Measurements from ENCODE around the gene WNT2B. TPM values are rescaled to one million over a fixed set of nuclear protein-coding genes. Genes with fewer than 3 reads are reported as not detected.

WNT2B gene
- polyA plus RNA-seq, 1 experiment = 2.7 TPM

DNA sequence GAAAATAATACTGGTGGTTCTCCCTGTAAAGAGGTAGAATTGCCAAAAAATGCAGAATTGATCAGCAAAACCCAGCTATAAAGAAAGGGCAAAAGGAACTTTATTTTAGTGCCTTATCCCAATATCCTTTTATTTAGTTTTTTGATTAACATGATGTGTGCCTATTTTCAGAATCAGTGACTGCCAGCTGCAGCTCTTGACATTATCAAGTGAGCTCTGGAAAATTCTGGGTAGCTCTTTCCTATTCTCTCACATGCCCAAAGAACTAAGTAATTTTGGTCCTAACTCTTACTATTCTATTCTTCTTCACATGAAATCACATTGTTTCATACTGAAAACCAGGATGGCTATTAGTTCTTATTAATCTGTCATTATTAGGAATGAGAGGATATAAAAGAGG, 22.1 kb downstream of the WNT2B start:
- Histone ChIP-seq H3K4me3 (ENCODE audit: low read depth, low read length) (no peak overlapping the region), H3K27ac (ENCODE audit: low read depth, low read length) (no peak overlapping the region), H3K9me3 (ENCODE audit: control insufficient read depth, insufficient read depth, low read length) (no peaks in the 10 kb centered on the region), H3K27me3 (ENCODE audit: control insufficient read depth, insufficient read depth, low read length) (no peaks in the 10 kb centered on the region)
- ChIA-PET POLR2A (interaction anchor here (1.0 kb wide), 1 partner anchor 8 kb away, joined by 3 read pairs; no protein-coding TSS in a partner anchor), CTCF (interaction anchor here (0.8 to 4.3 kb wide), 3 partner anchors 11 to 140 kb away, joined by 3 to 29 read pairs (median 4); no protein-coding TSS in a partner anchor)
- no peak for DNase-seq (ENCODE audit: low read depth, low spot score)
- TF ChIP-seq, protein P1, sequence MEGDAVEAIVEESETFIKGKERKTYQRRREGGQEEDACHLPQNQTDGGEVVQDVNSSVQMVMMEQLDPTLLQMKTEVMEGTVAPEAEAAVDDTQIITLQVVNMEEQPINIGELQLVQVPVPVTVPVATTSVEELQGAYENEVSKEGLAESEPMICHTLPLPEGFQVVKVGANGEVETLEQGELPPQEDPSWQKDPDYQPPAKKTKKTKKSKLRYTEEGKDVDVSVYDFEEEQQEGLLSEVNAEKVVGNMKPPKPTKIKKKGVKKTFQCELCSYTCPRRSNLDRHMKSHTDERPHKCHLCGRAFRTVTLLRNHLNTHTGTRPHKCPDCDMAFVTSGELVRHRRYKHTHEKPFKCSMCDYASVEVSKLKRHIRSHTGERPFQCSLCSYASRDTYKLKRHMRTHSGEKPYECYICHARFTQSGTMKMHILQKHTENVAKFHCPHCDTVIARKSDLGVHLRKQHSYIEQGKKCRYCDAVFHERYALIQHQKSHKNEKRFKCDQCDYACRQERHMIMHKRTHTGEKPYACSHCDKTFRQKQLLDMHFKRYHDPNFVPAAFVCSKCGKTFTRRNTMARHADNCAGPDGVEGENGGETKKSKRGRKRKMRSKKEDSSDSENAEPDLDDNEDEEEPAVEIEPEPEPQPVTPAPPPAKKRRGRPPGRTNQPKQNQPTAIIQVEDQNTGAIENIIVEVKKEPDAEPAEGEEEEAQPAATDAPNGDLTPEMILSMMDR (IDR thresholded peaks at IDR 0.05; ENCODE audit: low read depth, low read length) = no peak

DNA sequence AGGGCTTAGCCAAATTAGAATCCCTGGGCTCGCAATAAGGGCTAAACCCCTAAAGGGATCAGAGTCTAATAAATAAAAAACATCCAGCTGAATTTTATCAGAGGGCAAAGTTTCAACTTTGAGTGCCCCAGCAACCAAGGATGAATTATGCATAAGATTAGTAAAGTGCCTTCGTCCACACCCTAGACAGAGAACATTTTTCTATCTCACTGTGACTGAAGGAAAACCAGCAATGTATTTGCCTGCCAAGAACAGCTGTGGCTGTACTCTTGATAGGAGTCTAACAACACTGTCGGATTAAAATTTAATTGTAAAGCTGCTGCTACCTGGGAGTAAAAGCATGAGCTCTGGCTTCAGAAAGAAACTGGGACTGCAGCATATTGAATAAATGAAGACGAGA, 23.3 kb downstream of the WNT2B start:
- H3K27me3 ChIP-seq (ENCODE audit: control insufficient read depth, insufficient read depth, low read length) = no peaks in the 10 kb centered on the region
- no peaks in the 10 kb centered on the region for H3K9me3 ChIP-seq (ENCODE audit: control insufficient read depth, insufficient read depth, low read length)
- DNase-seq (ENCODE audit: low read depth, low spot score) = no peak
- POLR2A ChIA-PET = interaction anchor here (0.9 to 1.7 kb wide), 3 partner anchors 9 to 173 kb away, joined by 3 to 8 read pairs (median 3); no protein-coding TSS in a partner anchor
- TF ChIP-seq, protein P1 (IDR thresholded peaks at IDR 0.05; ENCODE audit: low read depth, low read length) = no peak
- no peak overlapping the region for H3K4me3 ChIP-seq (ENCODE audit: low read depth, low read length)
- H3K27ac ChIP-seq (ENCODE audit: low read depth, low read length) = no peak overlapping the region
- CTCF ChIA-PET = interaction anchor here (0.8 to 4.3 kb wide), 4 partner anchors 9 to 141 kb away, joined by 3 to 29 read pairs (median 4); no protein-coding TSS in a partner anchor

DNA sequence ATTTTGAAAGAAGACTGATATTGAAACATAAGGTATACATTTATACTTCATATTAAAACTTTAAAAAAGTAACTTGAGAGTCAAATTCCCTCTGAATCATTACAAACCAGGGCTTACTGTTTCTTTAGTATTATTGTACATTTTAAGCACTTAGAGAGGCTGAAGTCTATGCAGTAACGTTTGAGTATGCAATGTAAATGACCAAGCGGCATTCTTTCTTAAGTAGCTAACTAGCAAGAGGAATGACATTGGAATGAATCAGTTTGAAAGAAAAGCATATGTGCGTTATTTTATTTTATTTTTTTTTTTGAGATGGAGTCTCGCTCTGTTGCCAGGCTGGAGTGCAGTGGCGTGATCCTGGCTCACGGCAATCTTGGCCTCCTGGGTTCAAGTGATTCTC, 24.3 kb downstream of the WNT2B start:
- Histone ChIP-seq H3K4me3 (ENCODE audit: low read depth, low read length) (no peak overlapping the region), H3K9me3 (ENCODE audit: control insufficient read depth, insufficient read depth, low read length) (no peaks in the 10 kb centered on the region), H3K27ac (ENCODE audit: low read depth, low read length) (peak overlapping the region; percentile 58), H3K27me3 (ENCODE audit: control insufficient read depth, insufficient read depth, low read length) (no peaks in the 10 kb centered on the region)
- ChIA-PET CTCF (interaction anchor here (1.0 kb wide), 1 partner anchor 81 kb away, joined by 3 read pairs; no protein-coding TSS in a partner anchor), POLR2A (interaction anchor here (1.0 to 1.7 kb wide), 4 partner anchors 10 to 31 kb away, joined by 3 to 8 read pairs (median 4); no protein-coding TSS in a partner anchor)
- DNase-seq (ENCODE audit: low read depth, low spot score) = peak; percentile 71
- TF ChIP-seq, protein P1 (IDR thresholded peaks at IDR 0.05; ENCODE audit: low read depth, low read length) = no peak

DNA sequence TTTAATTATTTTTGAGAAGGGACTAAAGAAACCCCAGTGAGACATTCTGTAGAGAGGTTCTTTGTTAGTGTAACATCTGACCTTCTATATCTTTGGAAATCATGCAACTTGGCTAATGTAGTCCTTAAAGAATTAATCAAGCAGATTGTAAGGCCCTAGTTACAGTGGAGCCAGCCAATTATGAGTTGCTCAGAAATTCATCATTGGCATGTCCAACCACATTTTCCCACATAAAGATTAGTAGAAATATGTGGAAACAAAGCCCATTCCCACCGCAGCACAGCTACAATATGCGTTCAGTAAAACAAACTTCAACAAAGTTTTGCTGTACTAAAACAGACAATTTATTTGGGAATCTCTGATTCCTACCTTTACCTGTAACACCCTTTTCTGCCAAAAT, 27.8 kb downstream of the WNT2B start:
- H3K9me3 ChIP-seq (ENCODE audit: control insufficient read depth, insufficient read depth, low read length) = no peaks in the 10 kb centered on the region
- peaks cover 3% of the 10 kb centered on the region for H3K27me3 ChIP-seq (ENCODE audit: control insufficient read depth, insufficient read depth, low read length)
- H3K4me3 ChIP-seq (ENCODE audit: low read depth, low read length) = no peak overlapping the region
- H3K27ac ChIP-seq (ENCODE audit: low read depth, low read length) = no peak overlapping the region
- POLR2A ChIA-PET = no interaction called here
- CTCF ChIA-PET = interaction anchor here (4.4 kb wide), 1 partner anchor 35 kb away, joined by 19 read pairs; no protein-coding TSS in a partner anchor
- no peak for DNase-seq (ENCODE audit: low read depth, low spot score)
- TF ChIP-seq, protein P1 (IDR thresholded peaks at IDR 0.05; ENCODE audit: low read depth, low read length) = no peak

DNA sequence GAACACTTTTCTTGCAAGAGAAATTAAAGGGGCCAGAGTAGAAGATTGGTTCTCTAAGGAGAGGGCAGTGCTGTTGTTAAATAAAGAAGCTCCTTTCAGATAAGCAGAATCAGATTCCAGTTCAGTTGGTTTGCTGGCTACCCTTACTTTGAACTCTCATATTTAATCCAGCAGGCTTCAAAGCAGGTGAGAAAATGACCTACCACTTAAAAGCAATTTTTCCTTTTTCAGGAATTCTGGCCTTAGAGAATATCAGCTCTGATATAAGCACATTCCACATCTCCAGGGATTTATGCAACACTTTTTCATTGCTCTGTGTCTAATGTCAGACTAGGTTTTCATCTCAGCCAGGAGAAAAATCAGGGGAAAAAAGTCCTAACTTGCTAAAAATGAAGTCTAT, 28.7 kb downstream of the WNT2B start:
- no peak for DNase-seq (ENCODE audit: low read depth, low spot score)
- CTCF ChIA-PET = interaction anchor here (0.8 to 4.4 kb wide), 2 partner anchors 36 to 39 kb away, joined by 3 to 19 read pairs; no protein-coding TSS in a partner anchor

More for the DNA sequence above, 28.7 kb downstream of the WNT2B start:
- no peaks in the 10 kb centered on the region for H3K9me3 ChIP-seq (ENCODE audit: control insufficient read depth, insufficient read depth, low read length)
- H3K27ac ChIP-seq (ENCODE audit: low read depth, low read length) = no peak overlapping the region
- POLR2A ChIA-PET = no interaction called here
- H3K27me3 ChIP-seq (ENCODE audit: control insufficient read depth, insufficient read depth, low read length) = peaks cover 3% of the 10 kb centered on the region
- TF ChIP-seq, protein P1 (IDR thresholded peaks at IDR 0.05; ENCODE audit: low read depth, low read length) = no peak
- H3K4me3 ChIP-seq (ENCODE audit: low read depth, low read length) = no peak overlapping the region
